Activated CD4-positive, alpha-beta T cell treated with anti-CD3 and anti-CD28 coated beads for 36 hours (primary cell): ENCODE measurements around the gene TRIM43. TPM values are rescaled to one million over a fixed set of nuclear protein-coding genes. Genes with fewer than 3 reads are reported as not detected.
"Not testable (repeated sequence)": the region's sequence is repeated elsewhere in the genome, so short reads cannot be mapped to it uniquely, and the experiment has no call there.

Experiments
- ATAC-seq: fragments of 200-7000 bp; cut with Tn5 transposase; one replicate; pipeline ENCODE4 v1.10.0; 2021; ENCODE audit warnings: mild to moderate bottlenecking, moderate library complexity
- CTCF ChIA-PET: fragments of 350-600 bp; sonication (Branson Sonifier 250); formaldehyde crosslinking; loops from one replicate; lab custom pipeline; 2021; ENCODE audit warnings: antibody characterized with exemption; lab: Charles Lee
- POLR2A ChIA-PET: fragments of 350-600 bp; sonication (Branson Sonifier 250); formaldehyde crosslinking; loops from one replicate; lab custom pipeline; 2021; ENCODE audit warnings: antibody characterized with exemption, inconsistent platforms; lab: Charles Lee
- DNase-seq: peaks from one replicate; pipeline ENCODE4 v3.0.0-alpha.2; 2020
- H3K27ac Mint-ChIP-seq: one replicate; pipeline ENCODE4 v1.8.0; 2021; ENCODE audit warnings: mixed read lengths
- H3K27me3 Mint-ChIP-seq: one replicate; pipeline ENCODE4 v1.8.0; 2021; ENCODE audit warnings: mixed read lengths
- H3K36me3 Mint-ChIP-seq: one replicate; pipeline ENCODE4 v1.8.0; 2021; ENCODE audit warnings: low read depth, mixed read lengths
- H3K4me1 Mint-ChIP-seq: one replicate; pipeline ENCODE4 v1.8.0; 2021; ENCODE audit warnings: mixed read lengths
- H3K4me3 Mint-ChIP-seq: one replicate; pipeline ENCODE4 v1.8.0; 2021; ENCODE audit warnings: mild to moderate bottlenecking, moderate library complexity, mixed read lengths
- H3K9me3 Mint-ChIP-seq: one replicate; pipeline ENCODE4 v1.8.0; 2021; ENCODE audit warnings: low read depth, mixed read lengths
- intact Hi-C, 2 experiments: fragments of 100-400 bp; cut with DNase I in 1 of 2; cut with micrococcal nuclease in 1 of 2; formaldehyde crosslinking; loops; one replicate each; pipeline versions ENCODE4 v1.14.2 to v1.15.1; 2022 to 2024; cut with DNase I, micrococcal nuclease
- total RNA-seq, 2 experiments: library from RNA; stranded (reverse); gene quantifications; one replicate each; pipeline ENCODE4 v1.2.3, GENCODE V29; 2021

TRIM43 gene
- total RNA-seq, 2 experiments from 2014 or later: not detected

GRCh38 chr2:95595012-95595411 lies 3.2 kb downstream of the TRIM43 start:
- H3K4me1 Mint-ChIP-seq, CTCF ChIA-PET, ATAC-seq, intact Hi-C loops, DNase-seq, POLR2A ChIA-PET, H3K27ac Mint-ChIP-seq, H3K27me3 Mint-ChIP-seq, H3K9me3 Mint-ChIP-seq, H3K36me3 Mint-ChIP-seq, H3K4me3 Mint-ChIP-seq: not testable (repeated sequence)

DNA sequence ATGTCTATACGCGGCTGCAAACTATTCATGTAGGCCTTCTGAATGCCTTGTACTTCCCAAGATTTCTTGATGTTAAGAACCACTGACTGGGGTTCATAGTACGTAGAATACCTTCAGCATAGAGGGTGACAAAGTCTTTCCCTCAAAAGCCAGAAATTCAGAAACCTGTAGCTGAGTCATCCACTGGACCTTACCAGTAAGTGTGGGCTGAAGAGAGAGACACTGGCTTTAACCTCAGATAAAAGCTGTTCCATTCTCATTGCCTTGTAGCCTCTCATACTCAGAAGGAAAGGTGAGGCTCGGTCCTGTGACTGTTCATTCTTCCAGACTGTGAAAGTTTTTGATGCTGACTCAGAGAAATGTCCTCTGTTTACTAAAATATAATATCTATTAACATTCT lies 9.5 kb downstream of the TRIM43 start:
- H3K36me3 Mint-ChIP-seq, H3K4me3 Mint-ChIP-seq, CTCF ChIA-PET, intact Hi-C loops, DNase-seq, ATAC-seq, H3K4me1 Mint-ChIP-seq, H3K27me3 Mint-ChIP-seq, H3K27ac Mint-ChIP-seq, POLR2A ChIA-PET, H3K9me3 Mint-ChIP-seq: not testable (repeated sequence)

GRCh38 chr2:95602146-95602545 lies 10.3 kb downstream of the TRIM43 start:
- POLR2A ChIA-PET, ATAC-seq, H3K27ac Mint-ChIP-seq, DNase-seq, H3K27me3 Mint-ChIP-seq, H3K4me3 Mint-ChIP-seq, intact Hi-C loops, H3K36me3 Mint-ChIP-seq, H3K9me3 Mint-ChIP-seq, CTCF ChIA-PET, H3K4me1 Mint-ChIP-seq: not testable (repeated sequence)

DNA sequence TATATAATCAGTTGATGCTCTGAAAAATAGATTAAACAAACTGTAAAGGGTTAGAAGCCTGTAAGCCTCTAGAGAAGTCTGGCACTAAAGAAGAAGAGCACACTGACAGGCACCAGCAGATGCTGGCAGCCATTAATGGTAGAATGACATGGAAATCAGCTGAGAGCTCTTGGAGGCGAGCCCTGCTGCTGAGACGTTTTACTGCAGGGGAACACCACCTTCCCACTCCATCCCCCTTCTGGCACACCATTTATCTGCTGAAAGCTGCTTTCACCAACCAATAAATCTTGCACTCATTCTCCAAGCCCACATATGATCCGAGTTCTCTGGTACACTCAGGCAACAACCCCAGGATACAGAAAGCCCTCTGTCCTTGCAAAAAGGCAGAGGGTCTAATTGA lies 16.6 kb downstream of the TRIM43 start:
- H3K27me3 Mint-ChIP-seq, POLR2A ChIA-PET, H3K9me3 Mint-ChIP-seq, DNase-seq, ATAC-seq, CTCF ChIA-PET, intact Hi-C loops, H3K36me3 Mint-ChIP-seq, H3K27ac Mint-ChIP-seq, H3K4me3 Mint-ChIP-seq, H3K4me1 Mint-ChIP-seq: not testable (repeated sequence)

DNA sequence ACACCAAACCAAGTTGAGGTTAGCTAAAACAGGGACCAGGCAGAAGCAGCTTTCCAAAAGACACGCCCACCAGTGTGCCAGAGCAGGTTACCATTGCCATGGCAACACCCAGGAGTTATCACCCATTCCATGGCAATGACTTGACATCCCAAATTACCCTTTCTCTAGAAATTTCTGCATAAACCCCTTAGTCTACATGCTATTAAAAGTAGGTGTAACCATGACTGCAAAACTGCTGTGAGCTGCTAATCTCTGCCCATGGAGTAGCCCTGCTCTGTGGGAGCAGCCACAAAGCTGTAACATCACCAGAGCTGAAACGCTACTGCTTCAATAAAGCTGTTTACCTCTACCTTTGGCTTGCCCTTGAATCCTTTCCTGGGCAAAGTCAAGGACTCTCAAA lies 18.0 kb downstream of the TRIM43 start:
- H3K9me3 Mint-ChIP-seq, H3K27me3 Mint-ChIP-seq, POLR2A ChIA-PET, CTCF ChIA-PET, H3K4me3 Mint-ChIP-seq, intact Hi-C loops, H3K27ac Mint-ChIP-seq, H3K36me3 Mint-ChIP-seq, H3K4me1 Mint-ChIP-seq, DNase-seq, ATAC-seq: not testable (repeated sequence)

DNA sequence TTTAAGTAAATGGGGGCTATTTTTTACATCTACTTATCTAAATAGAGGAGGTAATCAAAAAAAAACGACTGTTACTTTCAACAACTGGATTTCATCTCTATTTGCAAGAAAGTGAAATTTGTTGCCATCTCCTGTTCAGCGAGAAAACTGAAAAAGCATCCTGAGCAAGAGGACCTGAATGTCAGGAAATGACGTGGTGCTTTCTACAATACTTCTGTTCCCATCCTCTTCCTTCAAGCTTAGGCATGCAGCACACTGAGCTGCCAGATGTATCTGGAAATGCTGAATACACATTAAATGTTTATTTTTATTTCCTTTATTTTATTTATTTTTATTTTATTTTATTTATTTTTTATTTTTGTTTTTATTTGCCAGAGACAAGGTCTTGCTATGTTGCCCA lies 21.2 kb downstream of the TRIM43 start:
- H3K9me3 Mint-ChIP-seq, H3K4me1 Mint-ChIP-seq, H3K27ac Mint-ChIP-seq, H3K4me3 Mint-ChIP-seq, POLR2A ChIA-PET, CTCF ChIA-PET, DNase-seq, intact Hi-C loops, H3K36me3 Mint-ChIP-seq, ATAC-seq, H3K27me3 Mint-ChIP-seq: not testable (repeated sequence)

- H3K4me3 Mint-ChIP-seq: not testable (repeated sequence)
Measured at GRCh38 chr2:95622728-95623127, 30.9 kb downstream of the TRIM43 start.

DNA sequence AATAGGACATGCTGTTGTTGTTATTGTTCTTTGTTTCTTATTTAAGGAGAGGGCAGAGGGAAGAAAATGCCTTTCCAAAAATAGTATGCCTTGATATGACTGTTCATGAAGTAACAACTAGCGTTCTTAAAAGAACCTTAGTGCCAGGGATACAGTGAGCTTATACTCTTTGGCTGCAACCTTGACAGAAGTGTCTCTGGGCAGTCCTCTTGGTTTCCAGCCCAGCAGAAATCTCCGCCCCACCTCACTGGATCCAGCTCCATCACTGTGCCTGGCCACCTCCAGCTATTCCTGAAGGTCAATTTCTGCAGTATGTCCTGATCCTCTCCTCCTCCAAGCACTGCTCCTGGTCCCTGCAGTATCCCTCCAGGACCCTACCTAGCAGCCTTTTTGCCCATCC lies 39.2 kb downstream of the TRIM43 start:
- H3K4me1 Mint-ChIP-seq, POLR2A ChIA-PET, DNase-seq, H3K4me3 Mint-ChIP-seq, H3K27me3 Mint-ChIP-seq, intact Hi-C loops, CTCF ChIA-PET, H3K36me3 Mint-ChIP-seq, H3K9me3 Mint-ChIP-seq, H3K27ac Mint-ChIP-seq, ATAC-seq: not testable (repeated sequence)

More at GRCh38 chr2:95622728-95623127, 30.9 kb downstream of the TRIM43 start:
- H3K27me3 Mint-ChIP-seq, CTCF ChIA-PET, H3K9me3 Mint-ChIP-seq, DNase-seq, intact Hi-C loops, POLR2A ChIA-PET, ATAC-seq, H3K36me3 Mint-ChIP-seq, H3K4me1 Mint-ChIP-seq, H3K27ac Mint-ChIP-seq: not testable (repeated sequence)

GRCh38 chr2:95633626-95634259 lies 41.9 kb downstream of the TRIM43 start:
- intact Hi-C loops, ATAC-seq, CTCF ChIA-PET, H3K36me3 Mint-ChIP-seq, DNase-seq, H3K9me3 Mint-ChIP-seq, H3K27me3 Mint-ChIP-seq, POLR2A ChIA-PET, H3K4me3 Mint-ChIP-seq, H3K4me1 Mint-ChIP-seq, H3K27ac Mint-ChIP-seq: not testable (repeated sequence)

GRCh38 chr2:95640515-95641288 lies 48.9 kb downstream of the TRIM43 start:
- H3K27me3 Mint-ChIP-seq, H3K9me3 Mint-ChIP-seq, DNase-seq, ATAC-seq, intact Hi-C loops, H3K4me1 Mint-ChIP-seq, H3K27ac Mint-ChIP-seq, CTCF ChIA-PET, H3K36me3 Mint-ChIP-seq, POLR2A ChIA-PET, H3K4me3 Mint-ChIP-seq: not testable (repeated sequence)

DNA sequence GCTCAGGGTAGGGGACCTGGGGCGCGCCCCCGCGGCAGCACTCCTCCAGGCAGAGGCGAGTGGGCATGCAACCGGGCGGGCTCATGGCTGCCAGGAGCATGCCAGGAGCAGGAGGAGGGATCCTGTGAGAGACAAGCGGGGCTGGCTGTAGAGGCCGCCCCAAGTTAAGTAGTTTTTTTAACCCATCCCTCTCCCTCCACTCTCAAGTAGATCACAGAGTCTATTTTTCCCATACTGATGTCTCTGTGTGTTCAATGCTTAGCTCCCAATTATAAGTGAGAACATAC lies 49.4 kb downstream of the TRIM43 start:
- H3K27ac Mint-ChIP-seq, intact Hi-C loops, DNase-seq, H3K36me3 Mint-ChIP-seq, H3K9me3 Mint-ChIP-seq, H3K4me3 Mint-ChIP-seq, H3K4me1 Mint-ChIP-seq, POLR2A ChIA-PET, CTCF ChIA-PET, ATAC-seq, H3K27me3 Mint-ChIP-seq: not testable (repeated sequence)

- CTCF ChIA-PET, H3K4me3 Mint-ChIP-seq, DNase-seq, H3K27me3 Mint-ChIP-seq, H3K27ac Mint-ChIP-seq, POLR2A ChIA-PET, H3K9me3 Mint-ChIP-seq, ATAC-seq, intact Hi-C loops, H3K36me3 Mint-ChIP-seq, H3K4me1 Mint-ChIP-seq: not testable (repeated sequence)
Measured at GRCh38 chr2:95641787-95642186, 50.0 kb downstream of the TRIM43 start.
